Measurements from ENCODE around the gene BMPR1B. TPM values are rescaled to one million over a fixed set of nuclear protein-coding genes. Genes with fewer than 3 reads are reported as not detected.

Gene BMPR1B
- total RNA-seq, 1 experiment from 2014 or later: 7.1 TPM

GRCh38 chr4:94929696-94930095, 171.9 kb downstream of the BMPR1B start:
- ChIA-PET POLR2A (ENCODE audit: unreplicated experiment) (interaction anchor here (0.6 kb wide), 1 partner anchor 114 kb away, joined by 4 read pairs; no protein-coding TSS in a partner anchor), CTCF (no interaction called here)
- no peak for DNase-seq

DNA sequence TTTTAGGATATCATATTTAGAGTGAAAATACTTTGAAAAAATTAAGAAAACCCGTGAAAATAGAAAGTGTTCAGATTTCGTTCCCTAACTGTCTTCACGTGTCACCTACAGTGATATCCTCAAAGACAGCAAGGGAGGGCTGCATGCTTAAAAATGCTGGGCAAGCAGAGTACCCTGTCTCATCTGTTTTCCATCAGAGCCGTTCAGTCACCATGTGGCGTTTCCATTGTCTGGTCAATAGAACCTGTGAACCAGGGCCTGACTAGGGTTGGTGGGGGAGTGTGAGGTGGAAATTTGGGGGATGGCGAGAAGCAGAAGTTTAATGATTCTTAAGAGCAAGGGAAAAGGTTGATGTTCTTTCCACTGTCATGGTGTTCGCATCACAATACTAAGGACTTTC, 173.9 kb downstream of the BMPR1B start:
- TF ChIP-seq CTCF (conservative IDR thresholded peaks at IDR 0.05; ENCODE audit: low read depth, low read length): no peak
- TF ChIP-seq EZH2 (IDR thresholded peaks at IDR 0.05; ENCODE audit: low read length, unreplicated experiment): no peak
- TF ChIP-seq EZH2phosphoT487 (IDR thresholded peaks at IDR 0.05; ENCODE audit: borderline replicate concordance, low read length): no peak
- Histone ChIP-seq H3K4me1 (ENCODE audit: insufficient read depth, low read length) (peaks cover 48% of the 10 kb centered on the region), H3K4me2 (ENCODE audit: low read length) (no peak overlapping the region), H3K27ac (ENCODE audit: low read length) (no peak overlapping the region), H2AFZ (ENCODE audit: low read length) (no peak overlapping the region), H3K79me2 (ENCODE audit: low read length) (peaks cover 1% of the 10 kb centered on the region; the same call in 1 of the 2 replicates), H3K27me3 (ENCODE audit: low read length) (no peaks in the 10 kb centered on the region), H3K9ac (ENCODE audit: low read length) (no peak overlapping the region), H3K9me3 (ENCODE audit: low read length) (no peaks in the 10 kb centered on the region), H3K9me2 (replicated peaks; ENCODE audit: low read length) (no peaks in the 10 kb centered on the region), H3F3A (ENCODE audit: low read length, unreplicated experiment) (no peaks in the 10 kb centered on the region), H3K4me3 (ENCODE audit: low read length) (no peak overlapping the region), H3K36me3 (ENCODE audit: low read depth, low read length) (no peaks in the 10 kb centered on the region), H4K20me1 (ENCODE audit: low read length) (no peaks in the 10 kb centered on the region)
- BruUV-seq (replicated peaks): no TSS peak
- intact Hi-C loops (cut with micrococcal nuclease): no loop called here
- DNase-seq (no peak), ATAC-seq (no peak)
- ChIA-PET POLR2A (ENCODE audit: unreplicated experiment) (no interaction called here), CTCF (no interaction called here)

More at GRCh38 chr4:94929696-94930095, 171.9 kb downstream of the BMPR1B start:
- no peak overlapping the region for H3K4me2 ChIP-seq (ENCODE audit: low read length)
- BruUV-seq (replicated peaks): no TSS peak
- no peak overlapping the region for H3K4me3 ChIP-seq (ENCODE audit: low read length)
- no peaks in the 10 kb centered on the region for H3K79me2 ChIP-seq (ENCODE audit: low read length)
- H2AFZ ChIP-seq (ENCODE audit: low read length): no peak overlapping the region
- H4K20me1 ChIP-seq (ENCODE audit: low read length): no peaks in the 10 kb centered on the region
- TF ChIP-seq EZH2 (IDR thresholded peaks at IDR 0.05; ENCODE audit: low read length, unreplicated experiment) (no peak), CTCF (conservative IDR thresholded peaks at IDR 0.05; ENCODE audit: low read depth, low read length) (no peak), EZH2phosphoT487 (IDR thresholded peaks at IDR 0.05; ENCODE audit: borderline replicate concordance, low read length) (no peak)
- ATAC-seq: no peak
- H3K9me3 ChIP-seq (ENCODE audit: low read length): no peaks in the 10 kb centered on the region
- H3K9ac ChIP-seq (ENCODE audit: low read length): no peak overlapping the region
- no peaks in the 10 kb centered on the region for H3K36me3 ChIP-seq (ENCODE audit: low read depth, low read length)
- intact Hi-C loops (cut with micrococcal nuclease): no loop called here
- no peaks in the 10 kb centered on the region for H3F3A ChIP-seq (ENCODE audit: low read length, unreplicated experiment)
- H3K9me2 ChIP-seq (replicated peaks; ENCODE audit: low read length): no peaks in the 10 kb centered on the region
- H3K4me1 ChIP-seq (ENCODE audit: insufficient read depth, low read length): peaks cover 49% of the 10 kb centered on the region
- no peak overlapping the region for H3K27ac ChIP-seq (ENCODE audit: low read length)
- H3K27me3 ChIP-seq (ENCODE audit: low read length): no peaks in the 10 kb centered on the region

GRCh38 chr4:94932366-94932765, 174.6 kb downstream of the BMPR1B start:
- CTCF ChIA-PET: no interaction called here
- no peaks in the 10 kb centered on the region for H3K9me3 ChIP-seq (ENCODE audit: low read length)
- H3K4me3 ChIP-seq (ENCODE audit: low read length): no peak overlapping the region
- intact Hi-C loops (cut with micrococcal nuclease): no loop called here
- H4K20me1 ChIP-seq (ENCODE audit: low read length): no peaks in the 10 kb centered on the region
- H3K9ac ChIP-seq (ENCODE audit: low read length): no peak overlapping the region
- H3F3A ChIP-seq (ENCODE audit: low read length, unreplicated experiment): no peaks in the 10 kb centered on the region
- peaks cover 5% of the 10 kb centered on the region; the same call in 1 of the 2 replicates for H3K79me2 ChIP-seq (ENCODE audit: low read length)
- DNase-seq: no peak
- no peak overlapping the region for H3K27ac ChIP-seq (ENCODE audit: low read length)
- no peaks in the 10 kb centered on the region for H3K27me3 ChIP-seq (ENCODE audit: low read length)
- POLR2A ChIA-PET (ENCODE audit: unreplicated experiment): no interaction called here
- BruUV-seq (replicated peaks): no TSS peak
- no peak overlapping the region for H2AFZ ChIP-seq (ENCODE audit: low read length)
- H3K4me2 ChIP-seq (ENCODE audit: low read length): no peak overlapping the region
- peaks cover 45% of the 10 kb centered on the region for H3K4me1 ChIP-seq (ENCODE audit: insufficient read depth, low read length)
- no peak for TF ChIP-seq EZH2phosphoT487 (IDR thresholded peaks at IDR 0.05; ENCODE audit: borderline replicate concordance, low read length)
- TF ChIP-seq EZH2 (IDR thresholded peaks at IDR 0.05; ENCODE audit: low read length, unreplicated experiment): no peak
- no peak for TF ChIP-seq CTCF (conservative IDR thresholded peaks at IDR 0.05; ENCODE audit: low read depth, low read length)
- no peaks in the 10 kb centered on the region for H3K9me2 ChIP-seq (replicated peaks; ENCODE audit: low read length)
- H3K36me3 ChIP-seq (ENCODE audit: low read depth, low read length): no peaks in the 10 kb centered on the region
- no peak for ATAC-seq

All from PC-3 (cell line).